T follicular helper cell (primary cell): ENCODE data around the gene SENP2.
"Not testable (repeated sequence)": the region's sequence is repeated elsewhere in the genome, so short reads cannot be mapped to it uniquely, and the experiment has no call there.

Source experiments
- DNase-seq: peaks from one replicate; pipeline ENCODE4 v3.0.0-alpha.2; 2020; ENCODE audit warnings: low read depth
- total RNA-seq, 2 experiments: gene quantifications; one replicate each; lab custom pipeline; 2026; lab: John Stamatoyannopoulos, UW

SENP2 gene
- 43.4 to 45.1 reads per million in 2 experiments for total RNA-seq

DNA sequence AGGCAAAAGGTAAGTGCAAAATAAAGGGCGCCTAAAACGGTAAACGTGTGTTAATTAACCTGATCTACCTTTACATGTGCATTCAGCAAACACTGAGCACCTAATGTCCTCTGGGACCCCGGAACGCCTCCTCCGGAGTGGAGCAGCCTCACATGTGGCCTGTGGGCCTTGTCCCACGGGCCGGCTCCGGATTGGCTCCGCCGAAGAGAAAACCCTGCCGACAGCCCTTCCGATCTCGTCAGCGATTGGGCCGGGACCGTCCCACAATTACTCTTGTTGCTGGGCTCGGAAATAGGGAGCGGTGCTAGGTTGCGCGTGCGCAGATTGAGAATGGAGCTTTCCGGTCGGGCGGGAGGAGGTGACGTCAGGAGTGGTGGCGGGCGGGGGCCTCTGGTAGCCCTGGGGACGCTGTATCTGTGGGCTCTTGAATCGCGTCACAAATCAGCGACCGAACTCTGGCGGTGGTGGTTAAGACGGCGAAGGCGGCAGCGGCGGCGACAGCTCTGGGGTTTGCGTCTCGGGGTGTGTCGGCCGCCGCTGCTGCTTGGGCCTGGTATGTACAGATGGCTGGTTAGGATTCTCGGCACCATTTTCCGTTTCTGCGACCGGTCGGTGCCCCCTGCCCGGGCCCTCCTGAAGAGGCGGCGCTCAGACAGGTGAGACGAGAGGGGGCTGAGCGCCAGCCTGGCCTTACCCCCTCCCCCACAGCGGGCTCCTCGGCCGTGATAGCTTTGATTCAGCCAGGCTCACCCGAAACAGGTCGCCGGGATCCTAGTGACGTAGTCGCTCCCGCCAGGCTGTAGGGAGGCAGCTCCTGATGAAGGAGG lies at the start of gene SENP2:
SENP2 (plus strand) TSS at position 437 of the 827 bp plus-strand sequence; CDS start at position 556, 119 bp downstream.
- peak; percentile 99 for DNase-seq

DNA sequence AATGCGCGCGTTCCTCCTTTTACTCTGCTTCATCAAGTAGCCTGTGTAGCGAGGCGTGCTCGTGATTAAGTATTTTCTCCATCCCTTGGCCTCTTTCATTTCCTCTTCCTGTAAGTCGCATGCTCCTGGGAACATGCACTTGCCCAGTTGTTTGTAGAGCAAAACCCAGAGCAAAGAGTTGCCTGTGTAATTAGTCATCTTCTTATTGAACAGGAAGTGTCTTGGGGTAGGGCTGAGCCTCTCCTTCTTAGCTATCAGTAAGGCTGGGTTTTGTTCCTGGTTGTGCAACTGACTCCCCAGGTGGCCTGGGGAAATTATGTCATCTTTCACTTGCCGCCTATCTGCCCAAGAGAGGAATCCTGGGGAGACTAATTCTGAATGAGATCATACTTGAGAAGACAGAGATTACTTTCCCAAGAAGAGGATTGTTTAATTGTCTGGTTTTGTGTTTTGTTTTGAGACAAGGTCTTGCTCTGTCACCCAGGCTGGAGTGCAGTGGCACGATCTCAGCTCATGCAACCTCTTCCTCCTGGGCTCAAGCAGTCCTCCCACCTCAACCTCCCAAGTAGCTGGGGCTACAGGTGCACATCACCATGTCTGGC lies 48.6 kb upstream of the SENP2 start:
- no peak for DNase-seq

- DNase-seq: no peak
Observed at GRCh38 chr3:185539934-185540333, 46.2 kb upstream of the SENP2 start.

DNA sequence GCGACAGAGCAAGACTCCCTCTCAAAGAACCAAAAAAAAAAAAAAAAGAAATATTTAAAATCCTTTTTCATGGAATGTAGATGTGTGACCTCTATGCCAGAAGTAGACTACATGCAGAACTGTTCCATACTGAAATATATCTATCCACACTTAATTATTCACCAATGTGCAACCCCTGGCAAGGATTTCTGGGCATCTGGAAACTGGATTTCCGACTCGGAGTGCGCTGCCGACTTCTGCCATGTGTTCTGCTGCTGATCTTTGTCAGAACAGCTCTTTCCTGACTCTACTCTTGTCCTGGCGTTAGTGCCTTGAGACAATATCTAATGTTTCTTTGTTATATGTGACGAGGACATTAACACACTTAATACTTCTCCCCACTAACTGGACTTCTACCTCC lies 45.4 kb upstream of the SENP2 start:
- DNase-seq: no peak

DNA sequence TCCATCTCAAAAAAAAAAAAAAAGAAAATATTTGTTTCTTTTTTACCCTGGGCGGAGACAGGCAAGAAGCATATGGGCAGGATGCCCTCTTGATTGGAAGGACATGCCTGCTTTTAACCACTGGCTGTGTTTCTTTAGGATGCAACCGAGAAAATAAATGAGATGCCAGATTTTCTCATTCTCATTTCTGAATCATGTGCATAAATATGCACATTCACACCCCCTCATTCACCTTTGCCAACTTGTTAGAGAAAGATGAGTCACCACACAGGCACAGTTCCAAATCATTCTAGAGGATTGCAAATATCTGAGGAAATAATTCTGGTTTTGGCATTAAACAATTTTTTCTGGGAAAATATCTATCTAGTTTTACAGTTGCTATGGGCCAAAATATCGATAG lies 37.0 kb upstream of the SENP2 start:
- no peak for DNase-seq

DNA sequence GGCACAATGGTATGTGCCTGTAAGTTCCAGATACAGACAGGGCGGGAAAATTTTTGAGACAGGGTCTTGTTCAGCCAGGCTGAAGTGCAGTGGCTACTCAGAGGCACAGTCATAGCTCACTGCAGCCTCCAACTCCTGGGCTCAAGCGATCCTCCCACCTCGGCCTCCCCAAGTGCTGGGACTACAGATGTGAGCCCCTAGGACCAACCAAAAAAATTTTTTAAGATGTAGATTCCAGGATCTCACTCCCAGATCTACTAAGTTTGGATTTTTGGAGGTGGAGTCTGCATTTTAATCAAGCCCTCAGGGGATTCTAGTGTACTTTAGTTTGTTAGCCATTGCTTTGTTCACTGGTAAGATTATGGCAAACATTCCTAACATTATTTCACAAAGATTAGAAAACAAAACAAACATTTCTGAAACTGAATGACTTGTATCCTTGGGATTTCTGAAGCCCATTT lies 36.4 kb upstream of the SENP2 start:
- DNase-seq: no peak

- DNase-seq: no peak
Observed at GRCh38 chr3:185552358-185552877, 33.7 kb upstream of the SENP2 start, which contains the start of gene LIPH. TSS of gene LIPH (minus strand) at chr3:185552588. CDS start at chr3:185552471, 117 bp downstream.

- DNase-seq: no peak
Observed at GRCh38 chr3:185555101-185555501, 31.0 kb upstream of the SENP2 start.

- no peak for DNase-seq
Observed at GRCh38 chr3:185555860-185556347, 30.2 kb upstream of the SENP2 start.

DNA sequence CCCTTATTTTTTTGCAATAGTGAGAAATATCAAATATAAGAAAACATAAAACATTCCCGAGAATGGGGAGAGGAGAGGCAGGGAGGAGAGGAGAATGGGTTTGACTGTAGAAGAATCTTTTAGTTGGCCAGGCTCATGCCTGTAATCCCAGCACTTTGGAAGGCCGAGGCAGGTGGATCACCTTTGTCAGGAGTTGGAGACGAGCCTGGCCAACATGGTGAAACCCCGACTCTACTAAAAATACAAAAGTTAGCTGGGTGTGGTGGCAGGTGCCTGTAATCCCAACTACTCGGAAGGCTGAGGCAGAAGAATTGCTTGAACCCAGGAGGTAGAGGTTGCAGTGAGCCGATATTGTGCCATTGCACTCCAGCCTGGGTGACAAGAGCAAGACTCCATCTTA lies 29.5 kb upstream of the SENP2 start:
- DNase-seq: not testable (repeated sequence)

DNA sequence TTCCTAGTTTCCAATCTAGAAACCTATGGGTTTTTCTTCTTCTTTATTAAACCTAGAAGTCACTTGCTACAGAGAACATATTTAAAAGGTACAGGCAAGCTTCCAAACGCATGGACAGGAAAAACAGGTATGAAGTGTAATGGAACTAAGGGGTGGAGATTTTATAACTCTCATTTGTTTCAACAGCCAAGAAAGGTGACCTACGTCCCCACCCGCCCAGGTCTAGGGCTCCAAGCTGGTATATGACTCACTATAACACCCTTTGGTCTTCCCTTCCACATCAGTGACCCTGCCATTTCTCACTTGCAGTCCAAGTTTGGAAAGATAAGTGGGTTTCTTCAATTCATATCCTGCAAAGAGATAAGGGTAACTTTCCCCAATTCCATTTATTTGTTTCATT lies 27.7 kb upstream of the SENP2 start:
- DNase-seq: no peak

- DNase-seq: no peak
Observed at GRCh38 chr3:185559706-185560090, 26.4 kb upstream of the SENP2 start.

DNA sequence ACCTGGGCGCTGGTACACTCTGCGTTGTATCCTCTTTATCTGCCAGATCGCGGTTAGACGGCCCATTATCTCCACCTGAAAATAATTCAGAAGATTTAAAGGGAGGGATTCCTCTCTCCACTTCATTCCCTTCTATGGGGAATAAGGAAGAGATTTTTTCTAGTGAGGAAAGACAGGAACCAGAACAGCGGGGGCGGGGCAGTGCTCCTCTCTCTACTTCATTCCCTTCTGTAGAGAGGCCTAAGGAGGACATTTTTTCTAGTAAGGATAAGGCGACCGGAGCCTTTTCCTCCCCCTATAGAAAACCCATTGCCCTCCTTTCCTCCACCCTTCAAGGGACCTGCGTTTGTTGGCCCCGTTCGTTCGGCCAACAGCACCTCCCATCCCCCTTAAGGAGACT lies 25.4 kb upstream of the SENP2 start:
- DNase-seq: no peak

GRCh38 chr3:185561374-185561943 lies 24.6 kb upstream of the SENP2 start:
- DNase-seq: no peak

- DNase-seq: no peak
Observed at GRCh38 chr3:185561958-185562357, 24.1 kb upstream of the SENP2 start.

DNA sequence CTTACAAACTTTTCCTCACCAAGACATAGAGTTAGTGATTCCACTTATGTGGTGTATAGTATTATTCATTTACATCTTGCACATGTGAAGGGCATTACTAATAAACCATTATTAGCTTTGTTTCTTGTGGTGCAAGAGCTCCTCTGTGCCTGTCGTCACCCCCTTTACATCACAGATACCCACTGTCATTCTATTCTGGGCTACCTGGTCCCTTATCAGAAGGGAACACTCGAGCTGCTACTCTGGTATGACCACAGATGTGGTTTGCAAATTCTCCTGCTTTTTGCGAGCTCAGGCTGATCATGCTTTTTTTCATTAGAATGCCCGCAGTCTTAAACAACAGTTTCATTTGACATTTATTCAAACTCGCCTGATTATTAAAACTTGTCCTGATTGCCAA lies 13.9 kb upstream of the SENP2 start:
- DNase-seq: no peak

DNA sequence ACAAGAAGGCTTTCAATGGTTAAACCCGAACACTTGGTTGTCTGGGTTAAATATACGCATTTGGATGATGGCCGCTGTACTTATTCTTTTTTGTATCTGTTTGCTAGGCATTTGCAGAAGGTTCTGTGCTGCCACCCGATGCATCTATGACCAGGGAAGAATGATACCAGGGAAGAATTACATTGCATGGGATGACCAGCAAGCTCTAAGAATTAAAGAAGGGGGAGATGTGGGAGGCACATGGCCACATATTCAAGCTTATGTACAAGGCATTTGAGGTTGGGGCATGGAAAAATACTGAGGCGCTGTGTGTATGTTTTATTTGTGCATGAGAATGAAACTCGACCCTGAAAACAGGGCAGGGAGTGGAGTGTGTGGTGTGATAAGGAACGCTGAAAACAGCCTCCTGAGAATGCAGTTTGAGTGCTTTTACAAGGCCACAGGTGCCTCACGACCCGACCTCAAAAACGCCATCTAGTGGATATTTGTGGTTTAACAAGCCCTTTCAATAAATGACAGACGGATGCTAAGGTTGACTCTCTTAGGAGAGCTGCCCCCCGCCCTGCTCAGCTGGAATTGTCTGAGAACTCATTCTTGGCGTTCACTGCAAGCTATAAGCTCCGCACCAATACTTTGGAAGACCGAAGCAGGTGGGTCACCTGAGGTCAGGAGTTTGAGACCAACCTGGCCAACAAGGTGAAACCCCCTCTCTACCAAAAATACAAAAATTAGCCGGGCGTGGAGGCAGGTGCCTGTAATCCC lies 10.8 kb upstream of the SENP2 start:
- peak; percentile 18 for DNase-seq

DNA sequence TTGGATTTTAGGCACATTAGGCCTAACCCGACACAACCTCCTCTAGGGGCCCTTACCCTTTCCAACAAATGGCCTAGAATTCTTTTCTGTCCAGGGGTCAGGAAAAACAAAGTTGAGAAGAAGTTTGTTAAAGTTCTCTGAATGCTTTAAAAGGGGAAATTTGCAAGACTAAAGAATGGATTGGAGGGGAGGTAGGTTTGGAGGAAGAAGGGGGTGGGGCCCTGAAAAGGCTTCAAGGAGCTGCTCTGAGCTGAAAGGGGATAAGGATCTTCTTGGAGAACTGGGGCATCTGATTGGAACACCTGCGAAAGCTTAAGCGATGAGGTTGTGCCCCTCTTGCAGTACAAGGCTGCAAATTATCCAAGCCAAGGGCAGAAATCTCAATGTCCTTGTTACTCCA lies 3.9 kb upstream of the SENP2 start:
- DNase-seq: no peak

DNA sequence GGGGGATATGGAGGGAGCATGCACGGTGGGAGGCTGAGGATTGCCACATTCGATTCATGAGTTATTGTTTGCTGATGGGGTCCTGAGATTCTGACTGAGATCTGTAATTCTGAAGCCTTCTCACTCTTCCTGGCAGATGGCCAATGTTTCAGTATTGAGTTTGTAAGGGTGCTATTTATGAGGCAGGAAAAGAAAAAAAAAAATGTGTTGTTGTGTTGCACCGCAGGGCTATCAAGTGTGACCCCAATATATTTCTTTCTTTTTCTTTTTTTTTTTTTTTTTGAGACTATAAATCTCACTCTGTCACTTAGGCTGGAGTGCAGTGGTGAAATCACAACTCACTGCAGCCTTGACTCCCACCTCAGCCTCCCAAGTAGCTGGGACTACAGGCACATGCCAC lies 3.2 kb upstream of the SENP2 start:
- DNase-seq: no peak

DNA sequence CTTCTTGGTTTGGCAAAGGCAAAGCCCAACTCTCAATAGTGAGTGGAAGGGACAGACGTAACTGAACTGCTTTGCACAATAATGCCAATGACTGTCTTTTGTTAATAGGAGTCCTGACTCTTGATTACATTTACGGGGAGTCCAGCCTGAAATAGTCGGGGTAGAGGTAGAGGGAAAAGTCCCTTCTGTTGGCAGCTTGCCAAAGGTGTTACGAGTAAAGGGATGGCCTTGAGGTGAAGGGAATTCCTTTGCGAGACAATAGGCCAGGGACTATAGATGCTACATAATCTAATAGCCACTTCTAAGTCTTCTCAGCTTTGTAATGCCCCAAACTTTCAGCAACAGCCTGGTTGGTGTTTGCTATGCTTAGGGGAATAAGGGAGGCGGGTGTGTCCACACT lies 2.2 kb upstream of the SENP2 start:
- DNase-seq: no peak

- no peak for DNase-seq
Observed at GRCh38 chr3:185584686-185585085, 1.4 kb upstream of the SENP2 start.

GRCh38 chr3:185585518-185585858 lies 607 bp upstream of the SENP2 start:
- DNase-seq: no peak
